ENCODE data around the gene KNG1.

The KNG1 gene

DNA sequence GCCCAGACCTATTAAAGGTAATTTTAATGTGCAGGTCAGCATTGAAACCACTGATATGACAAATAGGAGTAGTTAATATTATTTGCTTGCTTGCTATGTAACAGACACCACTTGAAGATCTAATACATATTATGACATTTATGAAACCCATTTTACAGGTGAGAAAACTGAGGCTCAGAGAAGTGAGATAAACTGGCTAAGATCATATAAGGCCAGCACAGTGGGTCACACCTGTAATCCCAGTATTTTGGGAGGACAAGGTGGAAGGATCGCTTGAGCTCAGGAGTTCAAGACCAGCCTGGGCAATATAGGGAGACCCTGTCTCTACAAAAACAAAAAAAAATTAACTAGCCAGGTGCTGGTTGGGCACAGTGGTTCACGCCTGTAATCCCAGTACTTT is 33.2 kb downstream of the KNG1 start:
- Histone ChIP-seq H3K4me3 (ENCODE audit: extremely low read depth, insufficient read depth, low read length, poor library complexity, severe bottlenecking) (no peak overlapping the region), H3K4me1 (ENCODE audit: control insufficient read depth, insufficient read depth, low read length, poor library complexity, severe bottlenecking) (peaks cover 10% of the 10 kb centered on the region), H3K27ac (ENCODE audit: low read depth, low read length, severe bottlenecking) (no peak overlapping the region), H3K36me3 (ENCODE audit: control insufficient read depth, insufficient read depth, low read length) (no peaks in the 10 kb centered on the region), H3K9me3 (ENCODE audit: control insufficient read depth, low read length) (no peaks in the 10 kb centered on the region)
- 88 to 100% methylated on average over 1 to 2 of the region's 2 CpGs for WGBS, 2 experiments (ENCODE audit: insufficient coverage in 2 of 2)

DNA sequence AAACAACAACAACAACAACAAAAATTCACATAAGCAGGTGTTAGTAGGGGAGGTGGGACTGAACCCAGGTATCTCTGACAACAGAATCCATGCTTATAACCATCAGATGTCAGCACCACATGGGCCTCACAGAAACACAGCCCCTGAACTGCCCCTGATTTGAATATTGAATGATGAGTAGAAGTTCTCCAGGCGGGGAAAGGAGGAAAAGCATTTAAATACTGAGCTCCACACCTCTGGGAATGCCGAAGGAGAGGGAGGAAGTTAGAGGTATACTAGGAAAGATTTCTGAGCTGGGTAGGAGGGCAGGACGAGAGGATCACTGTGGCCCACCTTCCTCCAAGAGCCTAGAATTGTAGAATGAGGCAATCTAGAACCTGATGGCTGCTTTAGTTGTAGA is 34.3 kb downstream of the KNG1 start:
- WGBS, 2 experiments (ENCODE audit: insufficient coverage in 2 of 2): 74 to 82% methylated on average over 2 to 3 of the region's 3 CpGs
- H3K4me1 ChIP-seq (ENCODE audit: control insufficient read depth, insufficient read depth, low read length, poor library complexity, severe bottlenecking): no peaks in the 10 kb centered on the region
- H3K9me3 ChIP-seq (ENCODE audit: control insufficient read depth, low read length): no peaks in the 10 kb centered on the region
- no peak overlapping the region for H3K4me3 ChIP-seq (ENCODE audit: extremely low read depth, insufficient read depth, low read length, poor library complexity, severe bottlenecking)
- no peak overlapping the region for H3K27ac ChIP-seq (ENCODE audit: low read depth, low read length, severe bottlenecking)
- H3K36me3 ChIP-seq (ENCODE audit: control insufficient read depth, insufficient read depth, low read length): no peaks in the 10 kb centered on the region

DNA sequence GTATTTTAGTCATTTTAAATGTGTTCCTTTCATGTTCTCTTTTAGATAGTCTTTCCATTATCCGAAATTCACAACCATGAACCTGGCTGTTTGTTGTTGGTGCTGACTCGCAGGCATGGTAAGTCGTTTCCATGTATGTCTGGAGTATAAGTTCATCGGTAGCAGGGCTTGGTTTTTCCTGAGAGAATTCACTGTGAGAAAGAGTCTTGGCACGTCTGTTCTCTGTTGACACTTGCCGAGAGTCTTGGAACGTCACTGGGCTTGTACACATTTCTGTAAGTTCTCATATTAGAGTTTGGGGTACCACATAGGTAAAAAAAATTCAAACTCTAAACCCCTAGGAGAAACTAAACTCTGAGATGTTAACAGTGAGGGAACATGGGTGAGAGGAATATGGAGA is 36.8 kb downstream of the KNG1 start:
- H3K36me3 ChIP-seq (ENCODE audit: control insufficient read depth, insufficient read depth, low read length): no peaks in the 10 kb centered on the region

DNA sequence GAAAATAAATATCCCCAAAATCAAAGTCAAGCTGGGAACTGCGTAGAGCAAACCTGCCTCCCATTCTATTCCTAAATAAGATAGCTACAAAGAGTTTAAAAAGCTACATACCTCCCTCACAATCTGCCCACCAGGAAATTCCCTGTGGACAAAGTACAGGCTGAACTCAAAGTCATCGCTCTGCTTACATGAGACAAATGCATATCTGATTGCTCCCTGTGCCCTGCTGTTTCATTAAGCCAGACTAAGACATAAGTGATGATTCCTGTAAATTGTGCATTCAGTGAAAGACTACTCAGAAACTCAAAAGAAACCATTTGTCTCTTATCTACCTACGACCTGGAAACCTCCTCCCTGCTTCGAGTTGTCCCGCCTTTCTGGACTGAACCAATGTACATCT is 37.7 kb downstream of the KNG1 start:
- no peak overlapping the region for H3K27ac ChIP-seq (ENCODE audit: low read depth, low read length, severe bottlenecking)
- no peaks in the 10 kb centered on the region for H3K9me3 ChIP-seq (ENCODE audit: control insufficient read depth, low read length)
- no peaks in the 10 kb centered on the region for H3K36me3 ChIP-seq (ENCODE audit: control insufficient read depth, insufficient read depth, low read length)
- 96 to 98% methylated on average over 4 of the region's 5 CpGs for WGBS, 2 experiments (ENCODE audit: insufficient coverage in 2 of 2)
- no peak overlapping the region for H3K4me3 ChIP-seq (ENCODE audit: extremely low read depth, insufficient read depth, low read length, poor library complexity, severe bottlenecking)
- peaks cover 3% of the 10 kb centered on the region for H3K4me1 ChIP-seq (ENCODE audit: control insufficient read depth, insufficient read depth, low read length, poor library complexity, severe bottlenecking)

More for the DNA sequence above, 36.8 kb downstream of the KNG1 start:
- Histone ChIP-seq H3K4me3 (ENCODE audit: extremely low read depth, insufficient read depth, low read length, poor library complexity, severe bottlenecking) (no peak overlapping the region), H3K9me3 (ENCODE audit: control insufficient read depth, low read length) (no peaks in the 10 kb centered on the region), H3K27ac (ENCODE audit: low read depth, low read length, severe bottlenecking) (no peak overlapping the region), H3K4me1 (ENCODE audit: control insufficient read depth, insufficient read depth, low read length, poor library complexity, severe bottlenecking) (peaks cover 3% of the 10 kb centered on the region)
- WGBS, 2 experiments (ENCODE audit: insufficient coverage in 2 of 2): 91 to 92% methylated on average over 4 to 6 of the region's 7 CpGs

DNA sequence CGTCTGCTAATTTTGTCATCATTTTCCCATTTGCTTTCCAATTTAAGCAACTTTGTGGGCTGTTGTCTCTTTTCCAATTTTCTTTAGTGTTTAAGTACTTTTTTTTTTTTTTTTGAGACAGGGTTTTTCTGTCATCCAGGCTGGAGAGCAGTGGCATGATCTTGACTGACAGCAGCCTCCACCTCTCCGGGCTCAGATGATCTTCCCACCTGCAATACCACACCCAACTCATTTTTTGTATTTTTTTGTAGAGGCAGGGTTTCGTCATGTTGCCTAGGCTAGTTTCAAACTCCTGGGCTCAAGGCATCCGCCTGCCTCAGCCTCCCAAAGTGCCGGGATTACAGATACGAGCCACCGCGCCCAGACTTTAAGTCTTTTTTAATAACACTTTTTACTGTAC is 40.1 kb downstream of the KNG1 start:
- no peak overlapping the region for H3K27ac ChIP-seq (ENCODE audit: low read depth, low read length, severe bottlenecking)
- no peaks in the 10 kb centered on the region for H3K9me3 ChIP-seq (ENCODE audit: control insufficient read depth, low read length)
- peaks cover 3% of the 10 kb centered on the region for H3K4me1 ChIP-seq (ENCODE audit: control insufficient read depth, insufficient read depth, low read length, poor library complexity, severe bottlenecking)
- no peak overlapping the region for H3K4me3 ChIP-seq (ENCODE audit: extremely low read depth, insufficient read depth, low read length, poor library complexity, severe bottlenecking)
- 96 to 100% methylated on average over 3 to 7 of the region's 8 CpGs for WGBS, 2 experiments (ENCODE audit: insufficient coverage in 2 of 2)
- no peaks in the 10 kb centered on the region for H3K36me3 ChIP-seq (ENCODE audit: control insufficient read depth, insufficient read depth, low read length)

DNA sequence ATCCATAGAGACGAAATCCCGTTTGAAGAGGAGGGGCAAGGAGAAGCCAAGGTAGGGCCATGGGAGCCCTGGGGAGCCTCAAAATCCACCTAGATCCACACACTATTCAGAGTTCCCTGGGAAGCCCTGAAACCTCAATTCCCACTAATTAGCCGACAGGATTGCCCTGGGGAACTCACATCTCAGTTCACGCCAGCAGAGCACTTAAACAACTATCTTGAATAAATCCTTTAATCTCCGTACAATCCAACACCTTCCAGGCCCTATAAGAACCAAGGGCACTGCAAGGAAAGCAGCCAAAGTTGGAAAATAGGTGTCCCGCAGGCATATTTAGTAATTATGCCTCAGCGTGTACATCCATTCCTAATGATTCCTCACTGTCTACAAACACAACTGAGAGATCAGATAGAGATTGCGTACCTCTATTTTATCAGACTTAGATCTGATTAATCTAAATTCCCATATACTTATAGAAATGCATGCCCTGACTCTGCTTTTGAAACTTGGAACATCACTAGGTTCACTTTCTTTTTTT is 40.6 kb downstream of the KNG1 start:
- Histone ChIP-seq H3K4me1 (ENCODE audit: control insufficient read depth, insufficient read depth, low read length, poor library complexity, severe bottlenecking) (peaks cover 3% of the 10 kb centered on the region), H3K4me3 (ENCODE audit: extremely low read depth, insufficient read depth, low read length, poor library complexity, severe bottlenecking) (no peak overlapping the region), H3K36me3 (ENCODE audit: control insufficient read depth, insufficient read depth, low read length) (no peaks in the 10 kb centered on the region), H3K27ac (ENCODE audit: low read depth, low read length, severe bottlenecking) (no peak overlapping the region), H3K9me3 (ENCODE audit: control insufficient read depth, low read length) (no peaks in the 10 kb centered on the region)
- WGBS, 2 experiments (ENCODE audit: insufficient coverage in 2 of 2): 76 to 80% methylated on average over 5 to 7 of the region's 8 CpGs

DNA sequence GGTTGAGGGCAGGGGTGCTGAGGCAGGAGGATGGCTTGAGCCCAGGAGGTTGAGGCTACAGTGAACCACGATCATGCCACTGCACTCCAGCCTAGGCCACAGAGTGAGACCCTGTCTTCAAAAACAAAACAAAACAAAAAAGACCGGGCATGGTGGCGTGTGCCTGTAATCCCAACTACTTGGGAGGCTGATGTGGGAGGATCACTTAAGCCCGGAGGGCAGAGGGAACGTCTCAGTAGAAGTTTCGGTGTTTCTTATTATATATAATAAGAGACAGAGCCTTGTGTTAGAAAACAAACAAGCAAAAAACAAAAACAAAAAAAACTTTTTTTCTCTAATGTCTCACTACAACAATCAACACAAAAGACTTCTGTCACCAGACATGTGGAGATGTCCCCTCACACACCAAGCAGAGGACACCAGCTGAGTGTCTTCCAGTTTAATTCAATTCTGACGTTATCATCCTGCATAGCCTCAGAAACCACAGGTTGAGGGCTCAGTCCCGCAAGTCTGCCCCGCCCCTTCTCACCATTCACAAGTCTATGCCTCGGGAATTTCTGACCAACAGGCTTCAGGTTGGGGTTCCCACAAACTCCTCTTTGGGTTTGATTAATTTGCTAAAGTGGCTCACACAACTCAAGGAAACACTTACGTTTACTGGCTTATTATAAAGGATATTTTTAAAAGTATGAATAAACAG is 42.2 kb downstream of the KNG1 start:
- WGBS, 2 experiments (ENCODE audit: insufficient coverage in 2 of 2): 40 to 79% methylated on average over 1 to 6 of the region's 11 CpGs
- Histone ChIP-seq H3K4me1 (ENCODE audit: control insufficient read depth, insufficient read depth, low read length, poor library complexity, severe bottlenecking) (peaks cover 3% of the 10 kb centered on the region), H3K36me3 (ENCODE audit: control insufficient read depth, insufficient read depth, low read length) (no peaks in the 10 kb centered on the region), H3K9me3 (ENCODE audit: control insufficient read depth, low read length) (no peaks in the 10 kb centered on the region), H3K4me3 (ENCODE audit: extremely low read depth, insufficient read depth, low read length, poor library complexity, severe bottlenecking) (no peak overlapping the region), H3K27ac (ENCODE audit: low read depth, low read length, severe bottlenecking) (no peak overlapping the region)

DNA sequence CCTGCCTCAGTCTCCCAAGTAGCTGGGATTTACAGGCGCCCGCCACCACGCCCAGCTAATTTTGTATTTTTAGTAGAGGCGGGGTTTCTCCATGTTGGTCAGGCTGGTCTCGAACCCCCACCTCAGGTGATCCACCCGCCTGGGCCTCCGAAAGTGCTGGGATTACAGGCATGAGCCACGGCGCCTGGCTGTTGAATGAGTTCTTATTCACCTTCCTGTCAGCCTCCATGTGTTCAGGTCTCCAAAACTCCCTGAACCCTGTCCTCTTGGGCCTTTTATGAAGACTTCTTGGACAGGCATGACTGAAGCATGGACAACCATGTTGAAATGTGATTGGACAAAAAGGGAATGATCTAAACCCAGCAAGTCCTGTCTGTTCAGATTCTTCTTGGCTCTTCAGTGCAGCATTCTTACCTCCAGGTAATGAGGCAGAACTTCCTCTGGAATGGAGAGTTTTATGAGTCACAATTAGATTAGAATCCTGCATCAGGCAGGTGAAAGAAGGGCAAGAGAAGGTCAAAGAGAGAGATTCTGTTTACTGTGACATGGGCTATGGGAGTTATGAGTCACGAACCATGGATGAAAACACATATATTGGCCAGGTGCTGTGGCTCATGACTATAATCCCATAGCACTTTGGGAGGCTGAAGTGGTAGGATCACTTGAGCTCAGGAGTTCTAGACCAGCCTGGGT is 43.1 kb downstream of the KNG1 start:
- Histone ChIP-seq H3K4me1 (ENCODE audit: control insufficient read depth, insufficient read depth, low read length, poor library complexity, severe bottlenecking) (peaks cover 3% of the 10 kb centered on the region), H3K36me3 (ENCODE audit: control insufficient read depth, insufficient read depth, low read length) (no peaks in the 10 kb centered on the region), H3K27ac (ENCODE audit: low read depth, low read length, severe bottlenecking) (no peak overlapping the region), H3K9me3 (ENCODE audit: control insufficient read depth, low read length) (no peaks in the 10 kb centered on the region), H3K4me3 (ENCODE audit: extremely low read depth, insufficient read depth, low read length, poor library complexity, severe bottlenecking) (no peak overlapping the region)
- WGBS, 2 experiments (ENCODE audit: insufficient coverage in 2 of 2): 92 to 97% methylated on average over 7 to 10 of the region's 10 CpGs

DNA sequence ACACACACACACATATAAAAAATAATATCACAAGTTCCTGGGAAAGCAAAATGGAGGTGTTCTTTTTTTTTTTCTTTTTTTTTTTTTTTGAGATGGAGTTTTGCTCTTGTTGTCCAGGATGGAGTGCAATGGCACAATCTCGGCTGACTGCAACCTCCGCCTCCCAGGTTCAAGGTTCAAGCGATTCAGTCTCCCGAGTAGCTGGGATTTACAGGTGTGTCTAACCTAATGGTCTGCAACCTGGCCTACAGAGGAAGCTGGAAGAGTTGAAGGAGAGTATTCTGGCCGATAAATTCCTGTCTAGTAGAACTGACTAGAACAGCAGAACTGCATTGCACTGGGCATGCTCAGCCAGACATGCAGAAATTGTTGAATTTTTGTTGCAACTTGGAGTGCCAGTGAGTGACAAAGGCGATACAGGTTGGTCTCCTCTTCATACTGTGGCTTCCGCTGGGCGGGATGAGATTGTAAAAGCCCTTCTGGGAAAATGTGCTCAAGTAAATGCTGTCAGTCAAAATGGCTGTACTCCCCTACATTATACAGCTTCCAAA is 43.8 kb downstream of the KNG1 start:
- Histone ChIP-seq H3K4me1 (ENCODE audit: control insufficient read depth, insufficient read depth, low read length, poor library complexity, severe bottlenecking) (peaks cover 3% of the 10 kb centered on the region), H3K27ac (ENCODE audit: low read depth, low read length, severe bottlenecking) (no peak overlapping the region), H3K9me3 (ENCODE audit: control insufficient read depth, low read length) (no peaks in the 10 kb centered on the region), H3K36me3 (ENCODE audit: control insufficient read depth, insufficient read depth, low read length) (no peaks in the 10 kb centered on the region), H3K4me3 (ENCODE audit: extremely low read depth, insufficient read depth, low read length, poor library complexity, severe bottlenecking) (no peak overlapping the region)
- WGBS, 2 experiments (ENCODE audit: insufficient coverage in 2 of 2): 91 to 93% methylated on average over 5 to 8 of the region's 8 CpGs

DNA sequence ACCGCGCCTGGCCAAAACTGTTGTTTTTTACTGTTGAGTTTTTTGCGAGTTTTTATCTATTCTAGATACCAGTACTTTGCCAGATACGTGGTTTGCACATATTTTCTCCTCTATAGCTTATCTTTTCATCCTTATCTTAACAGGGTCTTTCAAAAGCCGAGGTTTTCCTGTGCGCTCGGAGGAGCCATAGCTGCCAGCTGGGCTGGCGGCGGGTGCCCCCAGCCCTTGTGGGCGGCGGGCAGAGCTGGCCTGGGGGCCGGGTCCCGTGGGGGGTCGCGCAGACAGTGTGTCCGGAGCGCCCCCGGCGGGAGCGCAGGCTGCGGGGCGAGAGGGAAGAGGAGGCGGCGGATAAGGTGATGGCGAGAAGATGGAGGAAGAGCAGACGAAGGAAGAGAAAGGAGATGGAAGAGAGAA is 55.1 kb downstream of the KNG1 start:
- no peaks in the 10 kb centered on the region for H3K36me3 ChIP-seq (ENCODE audit: control insufficient read depth, insufficient read depth, low read length)
- no peaks in the 10 kb centered on the region for H3K9me3 ChIP-seq (ENCODE audit: control insufficient read depth, low read length)
- 92 to 93% methylated on average over 21 to 25 of the region's 26 CpGs for whole genome bisulfite sequencing, 2 experiments (ENCODE audit: insufficient coverage in 2 of 2)
- H3K4me1 ChIP-seq (ENCODE audit: control insufficient read depth, insufficient read depth, low read length, poor library complexity, severe bottlenecking): no peaks in the 10 kb centered on the region
- no peak overlapping the region for H3K4me3 ChIP-seq (ENCODE audit: extremely low read depth, insufficient read depth, low read length, poor library complexity, severe bottlenecking)
- H3K27ac ChIP-seq (ENCODE audit: low read depth, low read length, severe bottlenecking): no peak overlapping the region

Data from mesodermal cell (in vitro differentiated cells).